ENCODE results near the gene CBLIF. TPM values are rescaled to one million over a fixed set of nuclear protein-coding genes. Genes with fewer than 3 reads are reported as not detected.

CBLIF gene
- total RNA-seq, 2 experiments from 2014 or later: not detected

DNA sequence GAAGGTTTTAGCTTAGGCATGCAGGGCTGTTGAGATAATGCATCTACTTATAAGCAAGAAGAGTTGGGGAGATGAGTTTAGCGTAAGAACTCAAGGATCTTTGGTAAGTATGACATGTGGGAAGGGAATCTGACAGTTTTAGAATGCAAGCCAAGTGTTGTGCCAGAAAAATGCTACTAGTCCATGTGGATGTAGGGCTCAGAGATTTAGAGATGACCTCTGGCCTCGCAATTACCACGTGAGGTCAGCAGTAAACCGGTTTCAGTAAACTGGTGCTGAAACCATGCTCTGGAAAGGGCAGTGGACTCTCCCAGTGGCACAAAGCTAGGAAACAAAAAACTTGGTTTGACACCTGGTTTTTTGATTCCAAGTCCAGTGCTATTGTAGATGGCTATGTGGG lies 53.7 kb downstream of the CBLIF start:
- H3K4me1 ChIP-seq (ENCODE audit: insufficient read depth, low read length, poor library complexity, severe bottlenecking): no peaks in the 10 kb centered on the region
- no peaks in the 10 kb centered on the region for H3K9me3 ChIP-seq (ENCODE audit: low read length)
- no peak overlapping the region for H3K4me3 ChIP-seq (ENCODE audit: low read depth, low read length, poor library complexity, severe bottlenecking)
- H4K20me1 ChIP-seq (ENCODE audit: insufficient read depth, low read length): no peaks in the 10 kb centered on the region
- no peak overlapping the region for H3K27ac ChIP-seq (ENCODE audit: low read depth, low read length, poor library complexity, severe bottlenecking)
- H3K79me2 ChIP-seq (ENCODE audit: insufficient read depth, low read depth, low read length): no peaks in the 10 kb centered on the region
- no peak for DNase-seq (ENCODE audit: low spot score)
- no peak for TF ChIP-seq EZH2phosphoT487 (IDR thresholded peaks at IDR 0.05; ENCODE audit: borderline replicate concordance, low read depth, low read length)
- TF ChIP-seq, protein P1, sequence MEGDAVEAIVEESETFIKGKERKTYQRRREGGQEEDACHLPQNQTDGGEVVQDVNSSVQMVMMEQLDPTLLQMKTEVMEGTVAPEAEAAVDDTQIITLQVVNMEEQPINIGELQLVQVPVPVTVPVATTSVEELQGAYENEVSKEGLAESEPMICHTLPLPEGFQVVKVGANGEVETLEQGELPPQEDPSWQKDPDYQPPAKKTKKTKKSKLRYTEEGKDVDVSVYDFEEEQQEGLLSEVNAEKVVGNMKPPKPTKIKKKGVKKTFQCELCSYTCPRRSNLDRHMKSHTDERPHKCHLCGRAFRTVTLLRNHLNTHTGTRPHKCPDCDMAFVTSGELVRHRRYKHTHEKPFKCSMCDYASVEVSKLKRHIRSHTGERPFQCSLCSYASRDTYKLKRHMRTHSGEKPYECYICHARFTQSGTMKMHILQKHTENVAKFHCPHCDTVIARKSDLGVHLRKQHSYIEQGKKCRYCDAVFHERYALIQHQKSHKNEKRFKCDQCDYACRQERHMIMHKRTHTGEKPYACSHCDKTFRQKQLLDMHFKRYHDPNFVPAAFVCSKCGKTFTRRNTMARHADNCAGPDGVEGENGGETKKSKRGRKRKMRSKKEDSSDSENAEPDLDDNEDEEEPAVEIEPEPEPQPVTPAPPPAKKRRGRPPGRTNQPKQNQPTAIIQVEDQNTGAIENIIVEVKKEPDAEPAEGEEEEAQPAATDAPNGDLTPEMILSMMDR (conservative IDR thresholded peaks at IDR 0.05; ENCODE audit: low read length): no peak
- H3K4me2 ChIP-seq (ENCODE audit: low read length): no peak overlapping the region
- no peak overlapping the region for H2AFZ ChIP-seq (ENCODE audit: low read length)
- BruUV-seq (replicated peaks): no TSS peak
- ChIA-PET POLR2A (interaction anchor here (0.5 kb wide), 1 partner anchor 18 kb away, joined by 3 read pairs; no protein-coding TSS in a partner anchor), CTCF (ENCODE audit: unreplicated experiment) (no interaction called here)
- no peaks in the 10 kb centered on the region for H3K9me2 ChIP-seq (ENCODE audit: insufficient read depth, low read length)
- intact Hi-C loops (cut with micrococcal nuclease; ENCODE audit: unreplicated experiment): no loop called here
- H3K36me3 ChIP-seq (ENCODE audit: insufficient read depth, low read length): no peaks in the 10 kb centered on the region; the same call in 1 of the 2 replicates

DNA sequence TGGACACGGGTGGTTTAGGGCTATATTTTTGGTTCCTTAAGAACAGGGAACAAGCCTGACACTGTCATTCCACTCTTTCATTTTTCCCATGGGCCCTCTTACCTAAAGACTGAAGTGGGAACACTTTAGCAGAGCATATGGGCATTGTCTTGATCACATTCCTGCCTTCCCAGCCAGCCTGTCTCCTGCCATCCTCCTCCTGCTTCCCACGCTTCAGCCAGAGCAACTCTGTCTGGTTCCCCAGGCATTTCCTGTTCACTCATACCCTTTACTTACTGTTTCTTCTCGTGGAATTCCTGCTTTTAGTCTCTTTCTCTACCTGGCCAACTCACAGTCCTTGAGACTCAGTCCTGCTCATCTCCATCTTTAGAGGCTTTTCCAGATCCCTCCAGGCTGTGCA lies 57.5 kb downstream of the CBLIF start:
- no peak for DNase-seq (ENCODE audit: low spot score)
- Histone ChIP-seq H4K20me1 (ENCODE audit: insufficient read depth, low read length) (no peaks in the 10 kb centered on the region), H3K79me2 (ENCODE audit: insufficient read depth, low read depth, low read length) (no peaks in the 10 kb centered on the region), H3K4me3 (ENCODE audit: low read depth, low read length, poor library complexity, severe bottlenecking) (no peak overlapping the region), H3K9me2 (ENCODE audit: insufficient read depth, low read length) (no peaks in the 10 kb centered on the region), H3K4me1 (ENCODE audit: insufficient read depth, low read length, poor library complexity, severe bottlenecking) (no peaks in the 10 kb centered on the region), H3K36me3 (ENCODE audit: insufficient read depth, low read length) (no peaks in the 10 kb centered on the region; the same call in 1 of the 2 replicates), H3K9me3 (ENCODE audit: low read length) (peaks cover 11% of the 10 kb centered on the region; the same call in 1 of the 2 replicates), H3K4me2 (ENCODE audit: low read length) (no peak overlapping the region), H3K27ac (ENCODE audit: low read depth, low read length, poor library complexity, severe bottlenecking) (no peak overlapping the region), H2AFZ (ENCODE audit: low read length) (no peak overlapping the region)
- no TSS peak for BruUV-seq (replicated peaks)
- ChIA-PET CTCF (ENCODE audit: unreplicated experiment) (no interaction called here), POLR2A (interaction anchor here (1.1 to 2.1 kb wide), 2 partner anchors 8 to 15 kb away, joined by 3 to 9 read pairs; no protein-coding TSS in a partner anchor)
- TF ChIP-seq EZH2phosphoT487 (IDR thresholded peaks at IDR 0.05; ENCODE audit: borderline replicate concordance, low read depth, low read length): no peak
- TF ChIP-seq, protein P1 (conservative IDR thresholded peaks at IDR 0.05; ENCODE audit: low read length): no peak
- intact Hi-C loops (cut with micrococcal nuclease; ENCODE audit: unreplicated experiment): no loop called here

DNA sequence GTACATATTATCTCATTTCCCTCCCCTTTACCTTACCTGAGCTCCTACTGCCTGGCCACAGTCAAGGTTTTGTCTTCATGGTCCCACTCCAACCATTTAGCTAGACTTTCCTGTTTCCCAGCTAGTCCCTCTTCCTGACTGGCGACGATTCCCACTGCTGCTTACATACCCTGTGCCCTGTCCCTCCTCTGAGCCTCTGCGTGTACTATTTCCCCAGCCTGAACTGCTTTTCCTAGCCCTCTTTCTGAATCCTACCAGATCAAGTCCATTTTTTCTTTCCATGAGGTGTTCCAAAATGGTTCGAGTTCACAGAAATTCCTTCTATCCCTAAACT lies 58.1 kb downstream of the CBLIF start:
- peaks cover 11% of the 10 kb centered on the region; the same call in 1 of the 2 replicates for H3K9me3 ChIP-seq (ENCODE audit: low read length)
- no peaks in the 10 kb centered on the region for H4K20me1 ChIP-seq (ENCODE audit: insufficient read depth, low read length)
- ChIA-PET CTCF (ENCODE audit: unreplicated experiment) (no interaction called here), POLR2A (interaction anchor here (1.1 to 2.1 kb wide), 2 partner anchors 8 to 15 kb away, joined by 3 to 9 read pairs; no protein-coding TSS in a partner anchor)
- no peak for DNase-seq (ENCODE audit: low spot score)
- no peaks in the 10 kb centered on the region for H3K9me2 ChIP-seq (ENCODE audit: insufficient read depth, low read length)
- intact Hi-C loops (cut with micrococcal nuclease; ENCODE audit: unreplicated experiment): no loop called here
- H3K4me3 ChIP-seq (ENCODE audit: low read depth, low read length, poor library complexity, severe bottlenecking): no peak overlapping the region
- no TSS peak for BruUV-seq (replicated peaks)
- H3K4me1 ChIP-seq (ENCODE audit: insufficient read depth, low read length, poor library complexity, severe bottlenecking): no peaks in the 10 kb centered on the region
- no peak overlapping the region for H2AFZ ChIP-seq (ENCODE audit: low read length)
- no peaks in the 10 kb centered on the region; the same call in 1 of the 2 replicates for H3K36me3 ChIP-seq (ENCODE audit: insufficient read depth, low read length)
- TF ChIP-seq, protein P1 (conservative IDR thresholded peaks at IDR 0.05; ENCODE audit: low read length): no peak
- TF ChIP-seq EZH2phosphoT487 (IDR thresholded peaks at IDR 0.05; ENCODE audit: borderline replicate concordance, low read depth, low read length): no peak
- no peak overlapping the region for H3K27ac ChIP-seq (ENCODE audit: low read depth, low read length, poor library complexity, severe bottlenecking)
- no peaks in the 10 kb centered on the region for H3K79me2 ChIP-seq (ENCODE audit: insufficient read depth, low read depth, low read length)
- no peak overlapping the region for H3K4me2 ChIP-seq (ENCODE audit: low read length)
